ENCODE measurements around the gene CEP83. TPM values are rescaled to one million over a fixed set of nuclear protein-coding genes. Genes with fewer than 3 reads are reported as not detected.

The CEP83 gene
- total RNA-seq, 1 experiment from 2014 or later: 26.2 TPM

DNA sequence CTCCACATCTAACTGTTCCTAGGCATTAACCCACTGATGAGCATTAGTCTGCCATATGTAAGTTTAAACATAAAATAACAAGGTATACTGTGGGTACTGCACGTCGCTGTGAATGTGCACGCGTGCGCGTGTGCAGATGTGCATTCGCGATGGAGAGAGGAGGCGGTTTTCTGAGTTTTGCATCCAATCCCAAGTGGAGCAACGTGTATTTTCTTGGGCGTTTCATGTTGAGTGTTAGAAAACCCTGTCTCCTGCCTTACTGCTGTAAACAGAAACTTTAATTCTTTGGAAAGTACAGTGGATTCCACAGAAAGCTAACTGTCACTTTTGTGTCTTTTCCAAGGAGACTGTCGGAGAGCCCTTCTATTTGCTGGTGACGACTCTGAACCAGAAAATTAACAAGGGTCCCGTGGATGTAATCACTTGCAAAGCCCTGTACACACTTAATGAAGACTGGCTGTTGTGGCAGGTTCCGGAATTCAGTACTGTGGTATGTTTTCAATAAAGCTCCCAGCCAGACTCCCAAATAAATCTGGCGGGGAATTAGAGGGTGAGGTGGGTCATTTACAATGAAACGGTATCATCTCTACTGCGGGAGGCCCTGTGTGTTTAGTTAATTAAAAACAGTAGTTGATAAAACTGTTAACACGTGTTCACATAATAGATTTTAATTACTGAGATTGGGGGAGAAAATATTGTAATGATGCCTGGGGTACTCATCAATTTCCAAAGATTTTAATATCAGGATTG, 194.8 kb downstream of the CEP83 start:
- TF ChIP-seq, protein P1, sequence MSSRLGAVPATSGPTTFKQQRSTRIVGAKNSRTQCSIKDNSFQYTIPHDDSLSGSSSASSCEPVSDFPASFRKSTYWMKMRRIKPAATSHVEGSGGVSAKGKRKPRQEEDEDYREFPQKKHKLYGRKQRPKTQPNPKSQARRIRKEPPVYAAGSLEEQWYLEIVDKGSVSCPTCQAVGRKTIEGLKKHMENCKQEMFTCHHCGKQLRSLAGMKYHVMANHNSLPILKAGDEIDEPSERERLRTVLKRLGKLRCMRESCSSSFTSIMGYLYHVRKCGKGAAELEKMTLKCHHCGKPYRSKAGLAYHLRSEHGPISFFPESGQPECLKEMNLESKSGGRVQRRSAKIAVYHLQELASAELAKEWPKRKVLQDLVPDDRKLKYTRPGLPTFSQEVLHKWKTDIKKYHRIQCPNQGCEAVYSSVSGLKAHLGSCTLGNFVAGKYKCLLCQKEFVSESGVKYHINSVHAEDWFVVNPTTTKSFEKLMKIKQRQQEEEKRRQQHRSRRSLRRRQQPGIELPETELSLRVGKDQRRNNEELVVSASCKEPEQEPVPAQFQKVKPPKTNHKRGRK (CRISPR knock-in tag; IDR thresholded peaks at IDR 0.05; ENCODE audit: borderline replicate concordance): no peak
- TF ChIP-seq FOXK1 (CRISPR knock-in tag; IDR thresholded peaks at IDR 0.05) (no peak), SP1 (CRISPR knock-in tag; conservative IDR thresholded peaks at IDR 0.05) (no peak), ZNF423 (CRISPR knock-in tag; IDR thresholded peaks at IDR 0.05) (no peak), JUN (CRISPR knock-in tag; IDR thresholded peaks at IDR 0.05) (no peak), ATF1 (CRISPR knock-in tag; IDR thresholded peaks at IDR 0.05) (no peak)
- TF ChIP-seq, protein P2, sequence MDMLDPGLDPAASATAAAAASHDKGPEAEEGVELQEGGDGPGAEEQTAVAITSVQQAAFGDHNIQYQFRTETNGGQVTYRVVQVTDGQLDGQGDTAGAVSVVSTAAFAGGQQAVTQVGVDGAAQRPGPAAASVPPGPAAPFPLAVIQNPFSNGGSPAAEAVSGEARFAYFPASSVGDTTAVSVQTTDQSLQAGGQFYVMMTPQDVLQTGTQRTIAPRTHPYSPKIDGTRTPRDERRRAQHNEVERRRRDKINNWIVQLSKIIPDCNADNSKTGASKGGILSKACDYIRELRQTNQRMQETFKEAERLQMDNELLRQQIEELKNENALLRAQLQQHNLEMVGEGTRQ (CRISPR knock-in tag; IDR thresholded peaks at IDR 0.05): no peak
- TF ChIP-seq, protein P3, sequence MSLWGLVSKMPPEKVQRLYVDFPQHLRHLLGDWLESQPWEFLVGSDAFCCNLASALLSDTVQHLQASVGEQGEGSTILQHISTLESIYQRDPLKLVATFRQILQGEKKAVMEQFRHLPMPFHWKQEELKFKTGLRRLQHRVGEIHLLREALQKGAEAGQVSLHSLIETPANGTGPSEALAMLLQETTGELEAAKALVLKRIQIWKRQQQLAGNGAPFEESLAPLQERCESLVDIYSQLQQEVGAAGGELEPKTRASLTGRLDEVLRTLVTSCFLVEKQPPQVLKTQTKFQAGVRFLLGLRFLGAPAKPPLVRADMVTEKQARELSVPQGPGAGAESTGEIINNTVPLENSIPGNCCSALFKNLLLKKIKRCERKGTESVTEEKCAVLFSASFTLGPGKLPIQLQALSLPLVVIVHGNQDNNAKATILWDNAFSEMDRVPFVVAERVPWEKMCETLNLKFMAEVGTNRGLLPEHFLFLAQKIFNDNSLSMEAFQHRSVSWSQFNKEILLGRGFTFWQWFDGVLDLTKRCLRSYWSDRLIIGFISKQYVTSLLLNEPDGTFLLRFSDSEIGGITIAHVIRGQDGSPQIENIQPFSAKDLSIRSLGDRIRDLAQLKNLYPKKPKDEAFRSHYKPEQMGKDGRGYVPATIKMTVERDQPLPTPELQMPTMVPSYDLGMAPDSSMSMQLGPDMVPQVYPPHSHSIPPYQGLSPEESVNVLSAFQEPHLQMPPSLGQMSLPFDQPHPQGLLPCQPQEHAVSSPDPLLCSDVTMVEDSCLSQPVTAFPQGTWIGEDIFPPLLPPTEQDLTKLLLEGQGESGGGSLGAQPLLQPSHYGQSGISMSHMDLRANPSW (CRISPR knock-in tag; conservative IDR thresholded peaks at IDR 0.05; ENCODE audit: low read depth): no peak
- H3K4me3 Mint-ChIP-seq: peak overlapping the region; percentile 2; the same call in 1 of the 2 replicates
- H3K27me3 Mint-ChIP-seq (ENCODE audit: low read depth): peaks cover 13% of the 10 kb centered on the region
- ChIA-PET CTCF (no interaction called here), POLR2A (no interaction called here)
- ATAC-seq (no peak), DNase-seq (ENCODE audit: low spot score) (no peak)
- H3K27ac Mint-ChIP-seq: peak overlapping the region; percentile 88; the same call in 1 of the 2 replicates
- peaks cover 77% of the 10 kb centered on the region for H3K4me1 Mint-ChIP-seq
- no peaks in the 10 kb centered on the region for H3K9me3 Mint-ChIP-seq
- peaks cover 3% of the 10 kb centered on the region; the same call in 1 of the 2 replicates for H3K36me3 Mint-ChIP-seq

DNA sequence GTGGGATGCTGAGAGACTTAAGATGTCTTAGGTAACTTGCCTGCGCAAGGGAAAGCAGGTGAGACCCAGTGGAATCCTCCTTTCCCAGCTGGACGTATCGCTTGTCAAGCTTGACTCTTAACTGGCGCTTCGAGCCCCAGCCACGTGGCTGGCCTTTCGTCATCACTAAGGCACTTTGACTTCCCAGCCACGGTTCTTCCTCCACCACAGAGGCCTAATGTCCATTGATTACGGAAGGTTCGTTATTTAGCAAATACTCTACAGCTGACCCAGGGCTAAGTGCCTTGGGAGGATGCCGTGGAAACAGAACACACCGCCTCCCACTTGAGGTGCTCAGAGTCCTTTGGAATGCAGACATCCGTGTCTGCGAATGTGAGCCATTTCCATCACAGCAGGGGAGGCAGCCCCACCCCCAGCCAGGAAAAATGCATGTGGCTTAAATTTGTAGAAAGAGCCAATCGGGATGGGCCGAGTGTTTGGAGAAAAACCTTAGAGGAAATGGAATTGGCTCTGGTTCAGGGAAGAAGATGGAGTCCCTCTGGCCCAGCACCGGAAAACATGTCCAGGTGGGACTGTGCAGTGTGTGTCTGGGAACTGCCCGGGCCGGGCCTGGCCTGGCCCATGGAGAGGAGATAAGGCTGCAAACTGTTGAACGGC, 195.6 kb downstream of the CEP83 start:
- H3K36me3 Mint-ChIP-seq: peaks cover 3% of the 10 kb centered on the region; the same call in 1 of the 2 replicates
- peak; percentile 80 for DNase-seq (ENCODE audit: low spot score)
- H3K9me3 Mint-ChIP-seq: no peaks in the 10 kb centered on the region
- peak; percentile 50 for ATAC-seq
- ChIA-PET CTCF (no interaction called here), POLR2A (no interaction called here)
- peak overlapping the region; percentile 88 for H3K27ac Mint-ChIP-seq
- peaks cover 13% of the 10 kb centered on the region for H3K27me3 Mint-ChIP-seq (ENCODE audit: low read depth)
- peaks cover 79% of the 10 kb centered on the region for H3K4me1 Mint-ChIP-seq
- H3K4me3 Mint-ChIP-seq: no peak overlapping the region
- TF ChIP-seq ELF4 (CRISPR knock-in tag; IDR thresholded peaks at IDR 0.05; ENCODE audit: low read depth) (no peak), PRRX2 (CRISPR knock-in tag; IDR thresholded peaks at IDR 0.05) (peak; percentile 69; the same call in 1 of the 2 replicates), EMX1 (CRISPR knock-in tag; IDR thresholded peaks at IDR 0.05) (peak; percentile 86; the same call in 1 of the 2 replicates), GTF2I (CRISPR knock-in tag; conservative IDR thresholded peaks at IDR 0.05) (no peak), ZNF232 (CRISPR knock-in tag; IDR thresholded peaks at IDR 0.05) (no peak; the same call in 1 of the 2 replicates), OVOL2 (CRISPR knock-in tag; IDR thresholded peaks at IDR 0.05; ENCODE audit: borderline replicate concordance) (no peak)
- TF ChIP-seq, protein P4, sequence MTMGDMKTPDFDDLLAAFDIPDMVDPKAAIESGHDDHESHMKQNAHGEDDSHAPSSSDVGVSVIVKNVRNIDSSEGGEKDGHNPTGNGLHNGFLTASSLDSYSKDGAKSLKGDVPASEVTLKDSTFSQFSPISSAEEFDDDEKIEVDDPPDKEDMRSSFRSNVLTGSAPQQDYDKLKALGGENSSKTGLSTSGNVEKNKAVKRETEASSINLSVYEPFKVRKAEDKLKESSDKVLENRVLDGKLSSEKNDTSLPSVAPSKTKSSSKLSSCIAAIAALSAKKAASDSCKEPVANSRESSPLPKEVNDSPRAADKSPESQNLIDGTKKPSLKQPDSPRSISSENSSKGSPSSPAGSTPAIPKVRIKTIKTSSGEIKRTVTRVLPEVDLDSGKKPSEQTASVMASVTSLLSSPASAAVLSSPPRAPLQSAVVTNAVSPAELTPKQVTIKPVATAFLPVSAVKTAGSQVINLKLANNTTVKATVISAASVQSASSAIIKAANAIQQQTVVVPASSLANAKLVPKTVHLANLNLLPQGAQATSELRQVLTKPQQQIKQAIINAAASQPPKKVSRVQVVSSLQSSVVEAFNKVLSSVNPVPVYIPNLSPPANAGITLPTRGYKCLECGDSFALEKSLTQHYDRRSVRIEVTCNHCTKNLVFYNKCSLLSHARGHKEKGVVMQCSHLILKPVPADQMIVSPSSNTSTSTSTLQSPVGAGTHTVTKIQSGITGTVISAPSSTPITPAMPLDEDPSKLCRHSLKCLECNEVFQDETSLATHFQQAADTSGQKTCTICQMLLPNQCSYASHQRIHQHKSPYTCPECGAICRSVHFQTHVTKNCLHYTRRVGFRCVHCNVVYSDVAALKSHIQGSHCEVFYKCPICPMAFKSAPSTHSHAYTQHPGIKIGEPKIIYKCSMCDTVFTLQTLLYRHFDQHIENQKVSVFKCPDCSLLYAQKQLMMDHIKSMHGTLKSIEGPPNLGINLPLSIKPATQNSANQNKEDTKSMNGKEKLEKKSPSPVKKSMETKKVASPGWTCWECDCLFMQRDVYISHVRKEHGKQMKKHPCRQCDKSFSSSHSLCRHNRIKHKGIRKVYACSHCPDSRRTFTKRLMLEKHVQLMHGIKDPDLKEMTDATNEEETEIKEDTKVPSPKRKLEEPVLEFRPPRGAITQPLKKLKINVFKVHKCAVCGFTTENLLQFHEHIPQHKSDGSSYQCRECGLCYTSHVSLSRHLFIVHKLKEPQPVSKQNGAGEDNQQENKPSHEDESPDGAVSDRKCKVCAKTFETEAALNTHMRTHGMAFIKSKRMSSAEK (CRISPR knock-in tag; IDR thresholded peaks at IDR 0.05; ENCODE audit: borderline replicate concordance): peak; percentile 78; the same call in 1 of the 2 replicates
- TF ChIP-seq, protein P5, sequence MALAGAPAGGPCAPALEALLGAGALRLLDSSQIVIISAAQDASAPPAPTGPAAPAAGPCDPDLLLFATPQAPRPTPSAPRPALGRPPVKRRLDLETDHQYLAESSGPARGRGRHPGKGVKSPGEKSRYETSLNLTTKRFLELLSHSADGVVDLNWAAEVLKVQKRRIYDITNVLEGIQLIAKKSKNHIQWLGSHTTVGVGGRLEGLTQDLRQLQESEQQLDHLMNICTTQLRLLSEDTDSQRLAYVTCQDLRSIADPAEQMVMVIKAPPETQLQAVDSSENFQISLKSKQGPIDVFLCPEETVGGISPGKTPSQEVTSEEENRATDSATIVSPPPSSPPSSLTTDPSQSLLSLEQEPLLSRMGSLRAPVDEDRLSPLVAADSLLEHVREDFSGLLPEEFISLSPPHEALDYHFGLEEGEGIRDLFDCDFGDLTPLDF (CRISPR knock-in tag; IDR thresholded peaks at IDR 0.05): 0 out of 2 replicates have a peak, but pooled peaks have one; percentile 14
- TF ChIP-seq, protein P6, sequence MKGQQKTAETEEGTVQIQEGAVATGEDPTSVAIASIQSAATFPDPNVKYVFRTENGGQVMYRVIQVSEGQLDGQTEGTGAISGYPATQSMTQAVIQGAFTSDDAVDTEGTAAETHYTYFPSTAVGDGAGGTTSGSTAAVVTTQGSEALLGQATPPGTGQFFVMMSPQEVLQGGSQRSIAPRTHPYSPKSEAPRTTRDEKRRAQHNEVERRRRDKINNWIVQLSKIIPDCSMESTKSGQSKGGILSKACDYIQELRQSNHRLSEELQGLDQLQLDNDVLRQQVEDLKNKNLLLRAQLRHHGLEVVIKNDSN (CRISPR knock-in tag; IDR thresholded peaks at IDR 0.05): peak; percentile 55; the same call in 1 of the 2 replicates
- TF ChIP-seq, protein P7, sequence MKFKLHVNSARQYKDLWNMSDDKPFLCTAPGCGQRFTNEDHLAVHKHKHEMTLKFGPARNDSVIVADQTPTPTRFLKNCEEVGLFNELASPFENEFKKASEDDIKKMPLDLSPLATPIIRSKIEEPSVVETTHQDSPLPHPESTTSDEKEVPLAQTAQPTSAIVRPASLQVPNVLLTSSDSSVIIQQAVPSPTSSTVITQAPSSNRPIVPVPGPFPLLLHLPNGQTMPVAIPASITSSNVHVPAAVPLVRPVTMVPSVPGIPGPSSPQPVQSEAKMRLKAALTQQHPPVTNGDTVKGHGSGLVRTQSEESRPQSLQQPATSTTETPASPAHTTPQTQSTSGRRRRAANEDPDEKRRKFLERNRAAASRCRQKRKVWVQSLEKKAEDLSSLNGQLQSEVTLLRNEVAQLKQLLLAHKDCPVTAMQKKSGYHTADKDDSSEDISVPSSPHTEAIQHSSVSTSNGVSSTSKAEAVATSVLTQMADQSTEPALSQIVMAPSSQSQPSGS (CRISPR knock-in tag; IDR thresholded peaks at IDR 0.05; ENCODE audit: borderline replicate concordance, low read depth): peak; percentile 31; the same call in 1 of the 2 replicates
